Bronchial epithelial cell (primary cell): ENCODE data around the gene CENPQ. TPM values are rescaled to one million over a fixed set of nuclear protein-coding genes. Genes with fewer than 3 reads are reported as not detected.
A peak's percentile ranks its signal among the peaks of the same experiment; 100 is the strongest.
"Not testable (repeated sequence)": the region's sequence is repeated elsewhere in the genome, so short reads cannot be mapped to it uniquely, and the experiment has no call there.

Experiments
- DNase-seq: peaks from one replicate; pipeline ENCODE4 v3.0.0-alpha.2; 2010; ENCODE audit warnings: low read depth
- FAIRE-seq: peaks from 2 replicates; lab custom pipeline; 2011; peaks lifted over from hg19 to GRCh38; lab: Jason Lieb, UNC
- H3K27me3 ChIP-seq: 2 replicates; pipeline ENCODE4 v1.5.1; 2011; ENCODE audit warnings: low read length; ENCODE audit not compliant: control insufficient read depth, insufficient read depth
- H3K36me3 ChIP-seq: 2 replicates; pipeline ENCODE4 v1.5.1; 2011; ENCODE audit warnings: low read length; ENCODE audit not compliant: control insufficient read depth, insufficient read depth
- H3K4me3 ChIP-seq: 2 replicates; pipeline ENCODE4 v1.5.1; 2011; ENCODE audit warnings: mild to moderate bottlenecking, low read depth, low read length, control low read depth
- total RNA-seq: library from RNA; depleted of rRNA; stranded (reverse); fragments of >200 nt; gene quantifications from 2 replicates; pipeline ENCODE4 v1.2.1, GENCODE V29; 2014
- TF ChIP-seq, protein P1 (sequence below): IDR thresholded peaks from 2 replicates; pipeline ENCODE4 v1.5.1; 2011; ENCODE audit warnings: mild to moderate bottlenecking, moderate library complexity, low read length, control low read depth, inconsistent platforms; ENCODE audit not compliant: insufficient read depth, severe bottlenecking

The CENPQ gene
- total RNA-seq, 1 donor from 2014 or later = 2.4 TPM

DNA sequence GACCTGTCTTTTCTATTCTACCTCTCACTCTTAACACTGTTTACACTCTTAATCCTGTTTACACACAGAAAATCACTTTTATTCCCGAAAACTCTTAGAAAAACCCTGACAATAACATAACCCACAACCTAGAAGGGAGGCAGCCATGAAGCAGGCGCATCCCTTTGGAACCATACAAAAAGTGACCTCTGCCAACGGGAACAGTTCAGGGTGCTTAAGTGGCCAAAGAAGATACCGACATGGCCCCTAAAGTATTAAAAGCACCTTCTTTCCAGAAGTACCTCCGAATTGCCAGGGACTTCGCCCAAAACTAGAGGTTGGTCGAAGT, 607 bp upstream of the CENPQ start:
- Histone ChIP-seq H3K4me3 (peak overlapping the region; percentile 63), H3K36me3 (no peaks in the 10 kb centered on the region), H3K27me3 (no peaks in the 10 kb centered on the region)
- no peak for FAIRE-seq
- TF ChIP-seq, protein P1, sequence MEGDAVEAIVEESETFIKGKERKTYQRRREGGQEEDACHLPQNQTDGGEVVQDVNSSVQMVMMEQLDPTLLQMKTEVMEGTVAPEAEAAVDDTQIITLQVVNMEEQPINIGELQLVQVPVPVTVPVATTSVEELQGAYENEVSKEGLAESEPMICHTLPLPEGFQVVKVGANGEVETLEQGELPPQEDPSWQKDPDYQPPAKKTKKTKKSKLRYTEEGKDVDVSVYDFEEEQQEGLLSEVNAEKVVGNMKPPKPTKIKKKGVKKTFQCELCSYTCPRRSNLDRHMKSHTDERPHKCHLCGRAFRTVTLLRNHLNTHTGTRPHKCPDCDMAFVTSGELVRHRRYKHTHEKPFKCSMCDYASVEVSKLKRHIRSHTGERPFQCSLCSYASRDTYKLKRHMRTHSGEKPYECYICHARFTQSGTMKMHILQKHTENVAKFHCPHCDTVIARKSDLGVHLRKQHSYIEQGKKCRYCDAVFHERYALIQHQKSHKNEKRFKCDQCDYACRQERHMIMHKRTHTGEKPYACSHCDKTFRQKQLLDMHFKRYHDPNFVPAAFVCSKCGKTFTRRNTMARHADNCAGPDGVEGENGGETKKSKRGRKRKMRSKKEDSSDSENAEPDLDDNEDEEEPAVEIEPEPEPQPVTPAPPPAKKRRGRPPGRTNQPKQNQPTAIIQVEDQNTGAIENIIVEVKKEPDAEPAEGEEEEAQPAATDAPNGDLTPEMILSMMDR = no peak
- no peak for DNase-seq

DNA sequence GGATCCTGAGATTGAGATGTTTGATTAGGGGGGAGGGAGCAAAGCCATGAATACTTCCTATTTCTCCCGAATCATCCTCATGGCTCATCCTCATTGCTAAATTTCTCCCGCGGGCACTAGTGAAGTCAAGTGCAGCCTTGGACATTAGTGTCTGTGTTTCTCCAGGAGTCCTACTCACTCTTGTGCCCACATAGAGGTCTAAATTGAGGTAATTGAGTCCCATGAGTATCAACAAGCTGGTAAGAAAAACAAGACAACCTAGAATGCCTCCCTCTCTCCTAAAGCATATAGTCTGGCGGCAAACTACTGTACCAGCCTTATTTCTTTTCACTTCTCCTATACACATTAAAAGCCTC, 420 bp downstream of the CENPQ start:
- Histone ChIP-seq H3K27me3 (no peaks in the 10 kb centered on the region), H3K4me3 (peak overlapping the region; percentile 63), H3K36me3 (no peaks in the 10 kb centered on the region)
- TF ChIP-seq, protein P1 = no peak
- FAIRE-seq = no peak
- no peak for DNase-seq

- no peak for DNase-seq
- TF ChIP-seq, protein P1 = no peak
- H3K27me3 ChIP-seq = no peaks in the 10 kb centered on the region
- H3K36me3 ChIP-seq = no peaks in the 10 kb centered on the region
- no peak overlapping the region for H3K4me3 ChIP-seq
- no peak for FAIRE-seq
Observed at GRCh38 chr6:49464691-49465090, 1.5 kb downstream of the CENPQ start.

DNA sequence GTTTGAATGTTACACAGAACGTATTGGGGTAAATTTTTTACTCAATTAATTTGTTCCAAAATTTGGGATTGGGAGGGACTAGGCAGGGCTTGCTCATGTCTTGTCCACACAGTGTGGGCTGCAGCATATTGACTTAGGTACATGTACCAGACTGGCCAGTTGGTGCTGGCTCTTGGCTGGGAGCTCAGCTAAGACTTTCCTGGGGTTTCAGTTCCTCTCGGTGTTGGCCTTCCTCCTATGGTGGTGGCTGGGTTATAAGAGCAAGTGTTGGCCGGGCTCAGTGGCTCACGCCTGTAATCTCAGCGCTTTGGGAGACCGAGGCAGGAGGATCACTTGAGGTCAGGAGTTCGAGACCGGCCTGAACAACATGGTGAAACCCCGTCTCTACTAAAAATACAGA, 4.9 kb downstream of the CENPQ start:
- FAIRE-seq (no peak), DNase-seq (no peak)
- no peaks in the 10 kb centered on the region for H3K36me3 ChIP-seq
- no peak overlapping the region for H3K4me3 ChIP-seq
- no peaks in the 10 kb centered on the region for H3K27me3 ChIP-seq
- TF ChIP-seq, protein P1 = no peak

- H3K27me3 ChIP-seq, FAIRE-seq: not testable (repeated sequence)
Observed at GRCh38 chr6:49476564-49476963, 13.4 kb downstream of the CENPQ start.

DNA sequence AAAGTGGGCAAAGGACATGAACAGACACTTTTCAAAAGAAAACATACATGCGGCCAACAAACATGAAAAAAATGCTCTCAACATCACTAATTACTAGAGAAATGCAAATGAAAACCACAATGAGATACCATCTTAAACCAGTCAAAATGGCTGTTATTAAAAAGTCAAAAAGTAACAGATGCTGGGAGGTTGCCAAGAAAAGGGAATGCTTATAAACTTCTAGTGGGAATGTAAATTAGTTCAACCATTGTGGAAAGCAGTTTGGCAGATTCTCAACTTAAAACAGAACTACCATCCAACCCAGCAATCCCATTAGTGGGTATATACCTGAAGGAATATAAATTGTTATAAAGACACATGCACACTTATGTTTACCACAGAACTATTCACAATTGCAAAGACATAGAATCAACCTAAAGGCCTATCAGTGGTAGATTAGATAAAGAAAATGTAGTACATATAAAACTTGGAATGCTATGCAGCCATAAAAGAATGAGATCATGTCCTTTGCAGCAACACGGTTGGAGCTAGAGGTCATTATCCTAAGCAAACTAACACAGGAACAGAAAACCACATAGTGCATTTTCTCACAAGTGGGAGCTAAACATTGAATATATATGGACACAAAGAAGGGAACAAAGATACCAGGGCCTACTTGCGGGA, 16.3 kb downstream of the CENPQ start:
- no peak overlapping the region for H3K4me3 ChIP-seq
- no peak for DNase-seq
- no peak for FAIRE-seq
- H3K36me3 ChIP-seq = no peaks in the 10 kb centered on the region
- TF ChIP-seq, protein P1 = no peak
- no peaks in the 10 kb centered on the region for H3K27me3 ChIP-seq

More at GRCh38 chr6:49476564-49476963, 13.4 kb downstream of the CENPQ start:
- H3K4me3 ChIP-seq, H3K36me3 ChIP-seq, DNase-seq: not testable (repeated sequence)

DNA sequence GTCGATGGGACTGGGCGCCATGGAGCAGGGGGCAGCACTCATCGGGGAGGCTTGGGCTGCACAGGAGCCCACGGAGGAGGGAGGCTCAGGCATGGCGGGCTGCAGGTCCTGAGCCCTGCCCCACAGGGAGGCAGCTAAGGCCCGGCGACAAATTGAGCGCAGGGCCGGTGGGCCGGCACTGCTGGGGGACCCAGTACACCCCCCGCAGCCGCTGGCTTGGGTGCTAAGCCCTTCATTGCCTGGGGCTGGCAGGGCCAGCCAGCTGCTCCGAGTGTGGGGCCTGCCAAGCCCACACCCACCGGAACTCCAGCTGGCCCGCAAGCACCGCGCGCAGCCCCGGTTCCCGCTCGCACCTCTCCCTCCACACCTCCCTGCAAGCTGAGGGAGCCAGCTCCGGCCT, 18.7 kb downstream of the CENPQ start:
- FAIRE-seq = not testable (repeated sequence)

DNA sequence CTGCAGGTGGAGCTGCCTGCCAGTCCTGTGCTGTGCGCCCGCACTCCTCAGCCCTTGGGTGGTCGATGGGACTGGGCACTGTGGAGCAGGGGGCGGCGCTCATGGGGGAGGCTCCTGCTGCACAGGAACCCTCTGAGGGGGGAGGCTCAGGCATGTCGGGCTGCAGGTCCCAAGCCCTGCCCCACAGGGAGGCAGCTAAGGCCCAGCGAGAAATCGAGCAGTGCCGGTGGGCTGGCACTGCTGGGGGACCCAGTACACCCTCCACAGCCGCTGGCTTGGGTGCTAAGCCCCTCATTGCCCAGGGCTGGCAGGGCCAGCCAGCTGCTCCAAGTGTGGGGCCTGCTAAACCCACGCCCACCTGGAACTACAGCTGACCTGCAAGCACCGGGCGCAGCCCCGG, 20.2 kb downstream of the CENPQ start:
- not testable (repeated sequence) for FAIRE-seq, H3K36me3 ChIP-seq, H3K27me3 ChIP-seq, DNase-seq, H3K4me3 ChIP-seq

More for the DNA sequence above, 18.7 kb downstream of the CENPQ start:
- not testable (repeated sequence) for DNase-seq, H3K27me3 ChIP-seq, H3K36me3 ChIP-seq, H3K4me3 ChIP-seq
